Naive B cell (primary cell): ENCODE results near the gene TOR1B. TPM values are rescaled to one million over a fixed set of nuclear protein-coding genes. Genes with fewer than 3 reads are reported as not detected.

ENCODE experiments used
- ATAC-seq, 2 donors: fragments of 150-1000 bp; cut with Tn5 transposase; 2 replicates each; pipeline ENCODE4 v1.10.0; 2021; ENCODE audit warnings: low read depth in 2 of 2, mild to moderate bottlenecking in 2 of 2, moderate library complexity in 2 of 2
- DNase-seq: peaks from one replicate; pipeline ENCODE4 v3.0.0; 2022
- H3K27ac Mint-ChIP-seq, 6 donors: one replicate each; pipeline ENCODE4 v1.8.0; 2020 to 2022; ENCODE audit warnings: mild to moderate bottlenecking in 6 of 6, mixed read lengths in 6 of 6, moderate library complexity in 5 of 6, inconsistent platforms in 2 of 6
- H3K27me3 Mint-ChIP-seq, 3 donors: one replicate each; pipeline ENCODE4 v1.8.0; 2021 to 2022; ENCODE audit warnings: mixed read lengths in 3 of 3, mild to moderate bottlenecking in 1 of 3
- H3K36me3 Mint-ChIP-seq, 2 donors: one replicate each; pipeline ENCODE4 v1.8.0; 2020 to 2022; ENCODE audit warnings: mixed read lengths in 2 of 2, inconsistent platforms in 1 of 2, mild to moderate bottlenecking in 1 of 2
- H3K4me1 Mint-ChIP-seq, 3 donors: one replicate each; pipeline ENCODE4 v1.8.0; 2020 to 2022; ENCODE audit warnings: mixed read lengths in 3 of 3, inconsistent platforms in 1 of 3, mild to moderate bottlenecking in 1 of 3, moderate library complexity in 1 of 3
- H3K4me3 Mint-ChIP-seq, 8 donors: one replicate each; pipeline ENCODE4 v1.8.0; 2020 to 2022; ENCODE audit warnings: mild to moderate bottlenecking in 8 of 8, mixed read lengths in 8 of 8, moderate library complexity in 8 of 8, inconsistent platforms in 2 of 8
- H3K9me3 Mint-ChIP-seq, 7 donors: one replicate each; pipeline ENCODE4 v1.8.0; 2020 to 2022; ENCODE audit warnings: mixed read lengths in 7 of 7, mild to moderate bottlenecking in 5 of 7, inconsistent platforms in 2 of 7, moderate library complexity in 1 of 7
- polyA plus RNA-seq, 6 donors: library from polyadenylated mRNA; unstranded; fragments of 300-500 nt; fragmentation: Illumina TruSeq; gene quantifications; one replicate each; pipeline ENCODE4 v1.2.3, GENCODE V29; 2021; ENCODE audit warnings: low read depth in 6 of 6

TOR1B gene
- polyA plus RNA-seq, 6 donors from 2014 or later, result 8.2 to 26.0 (median 12.3) TPM

GRCh38 chr9:129841071-129841470, 38.1 kb downstream of the TOR1B start:
- DNase-seq, result no peak
- Mint-ChIP-seq H3K4me3 (peak overlapping the region in 1 of 8 donors; percentile 43), H3K4me1 (peaks cover 25 to 46% (median 35%) of the 10 kb centered on the region in 3 donors), H3K27ac (peak overlapping the region in 1 of 6 donors; percentile 54), H3K9me3 (no peaks in the 10 kb centered on the region), H3K27me3 (no peaks in the 10 kb centered on the region), H3K36me3 (no peaks in the 10 kb centered on the region)
- no peak for ATAC-seq

- Mint-ChIP-seq H3K27me3 (no peaks in the 10 kb centered on the region), H3K27ac (peak overlapping the region in 5 of 6 donors; percentile 2 to 73 (median 56)), H3K36me3 (no peaks in the 10 kb centered on the region), H3K9me3 (no peaks in the 10 kb centered on the region), H3K4me3 (no peak overlapping the region), H3K4me1 (peaks cover 3 to 13% (median 7%) of the 10 kb centered on the region in 3 donors)
- DNase-seq, result no peak
- no peak for ATAC-seq
Observed at GRCh38 chr9:129845373-129845772, 42.4 kb downstream of the TOR1B start.

DNA sequence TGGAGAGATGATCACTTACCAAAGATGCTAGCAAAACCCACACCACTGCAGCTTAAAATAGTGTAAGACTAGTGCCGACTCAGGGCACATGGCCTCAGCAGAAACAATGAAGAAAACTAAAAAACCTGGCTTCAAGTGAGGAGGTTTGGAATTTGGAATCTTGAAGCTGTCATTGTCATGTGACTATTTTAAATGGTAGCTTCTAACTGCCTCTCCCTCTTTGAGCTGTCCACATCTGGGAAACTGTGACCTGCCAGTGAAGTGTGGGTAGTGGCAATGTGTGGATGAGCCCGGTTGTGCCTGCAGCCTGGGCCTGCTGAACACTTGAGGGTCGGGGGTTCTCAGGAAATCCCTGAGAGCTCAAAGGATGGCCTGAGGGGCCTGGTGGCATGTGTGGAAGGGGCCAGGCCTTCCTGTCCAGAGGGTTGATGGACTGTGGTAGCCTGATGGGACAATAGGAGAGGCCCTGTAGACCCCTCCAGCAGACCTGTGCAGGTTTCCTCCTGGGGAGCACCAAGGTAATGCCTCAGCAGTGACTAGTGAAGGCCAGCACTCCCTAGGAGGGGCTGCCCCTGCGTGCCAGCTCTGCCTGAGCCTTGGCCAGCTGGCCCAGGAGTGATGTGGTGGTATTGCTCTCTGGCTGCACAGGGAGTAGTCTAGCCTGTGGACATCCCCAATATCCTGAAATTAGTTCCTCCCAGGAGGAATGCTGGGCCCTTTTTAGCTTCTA, 45.9 kb downstream of the TOR1B start:
- no peaks in the 10 kb centered on the region for H3K27me3 Mint-ChIP-seq
- no peak overlapping the region for H3K27ac Mint-ChIP-seq
- H3K4me3 Mint-ChIP-seq, result no peak overlapping the region
- DNase-seq (no peak), ATAC-seq (no peak)
- H3K36me3 Mint-ChIP-seq, result peaks cover 20% of the 10 kb centered on the region in 2 donors
- no peaks in the 10 kb centered on the region for H3K9me3 Mint-ChIP-seq
- H3K4me1 Mint-ChIP-seq, result peaks cover 7 to 14% (median 9%) of the 10 kb centered on the region in 3 donors

- H3K9me3 Mint-ChIP-seq, result no peaks in the 10 kb centered on the region
- H3K4me3 Mint-ChIP-seq, result no peak overlapping the region
- H3K36me3 Mint-ChIP-seq, result peaks cover 28 to 29% of the 10 kb centered on the region in 2 donors
- H3K27me3 Mint-ChIP-seq, result no peaks in the 10 kb centered on the region
- no peak overlapping the region for H3K27ac Mint-ChIP-seq
- ATAC-seq, result no peak
- peaks cover 7 to 14% (median 8%) of the 10 kb centered on the region in 3 donors for H3K4me1 Mint-ChIP-seq
- DNase-seq, result no peak
Observed at GRCh38 chr9:129849901-129850300, 46.9 kb downstream of the TOR1B start.

GRCh38 chr9:129850821-129851550, 48.0 kb downstream of the TOR1B start:
- ATAC-seq, result no peak
- Mint-ChIP-seq H3K36me3 (peaks cover 28 to 29% of the 10 kb centered on the region in 2 donors), H3K27ac (no peak overlapping the region), H3K4me1 (peaks cover 0 to 7% (median 4%) of the 10 kb centered on the region in 3 donors), H3K9me3 (no peaks in the 10 kb centered on the region), H3K4me3 (no peak overlapping the region), H3K27me3 (no peaks in the 10 kb centered on the region)
- no peak for DNase-seq

GRCh38 chr9:129851821-129852220, 48.8 kb downstream of the TOR1B start:
- Mint-ChIP-seq H3K27ac (peak overlapping the region in 1 of 6 donors; percentile 54), H3K36me3 (peaks cover 28 to 29% of the 10 kb centered on the region in 2 donors), H3K9me3 (no peaks in the 10 kb centered on the region), H3K4me3 (no peak overlapping the region), H3K4me1 (peaks cover 0 to 7% (median 4%) of the 10 kb centered on the region in 3 donors), H3K27me3 (no peaks in the 10 kb centered on the region)
- no peak for ATAC-seq
- no peak for DNase-seq

GRCh38 chr9:129852579-129852978, 49.6 kb downstream of the TOR1B start:
- Mint-ChIP-seq H3K9me3 (no peaks in the 10 kb centered on the region), H3K27me3 (no peaks in the 10 kb centered on the region), H3K4me3 (no peak overlapping the region), H3K36me3 (peaks cover 28 to 29% of the 10 kb centered on the region in 2 donors), H3K27ac (peak overlapping the region in 1 of 6 donors; percentile 65), H3K4me1 (peaks cover 0 to 7% (median 4%) of the 10 kb centered on the region in 3 donors)
- DNase-seq (no peak), ATAC-seq (no peak)

GRCh38 chr9:129853614-129854013, 50.6 kb downstream of the TOR1B start:
- DNase-seq (no peak), ATAC-seq (no peak)
- Mint-ChIP-seq H3K9me3 (no peaks in the 10 kb centered on the region), H3K4me3 (no peak overlapping the region), H3K27me3 (no peaks in the 10 kb centered on the region), H3K36me3 (peaks cover 28 to 29% of the 10 kb centered on the region in 2 donors), H3K27ac (peak overlapping the region in 2 of 6 donors; percentile 58 to 80), H3K4me1 (peaks cover 0 to 7% (median 4%) of the 10 kb centered on the region in 3 donors)

- H3K4me1 Mint-ChIP-seq, result peaks cover 0 to 7% (median 4%) of the 10 kb centered on the region in 3 donors
- no peak overlapping the region for H3K4me3 Mint-ChIP-seq
- ATAC-seq, result no peak
- no peaks in the 10 kb centered on the region for H3K27me3 Mint-ChIP-seq
- peak overlapping the region in 1 of 6 donors; percentile 48 for H3K27ac Mint-ChIP-seq
- no peaks in the 10 kb centered on the region for H3K9me3 Mint-ChIP-seq
- H3K36me3 Mint-ChIP-seq, result peaks cover 28 to 29% of the 10 kb centered on the region in 2 donors
- no peak for DNase-seq
Observed at GRCh38 chr9:129854588-129855110, 51.7 kb downstream of the TOR1B start.

GRCh38 chr9:129857207-129857606, 54.2 kb downstream of the TOR1B start:
- H3K27ac Mint-ChIP-seq, result peak overlapping the region in 2 of 6 donors; percentile 22 to 36
- H3K27me3 Mint-ChIP-seq, result no peaks in the 10 kb centered on the region
- no peaks in the 10 kb centered on the region for H3K9me3 Mint-ChIP-seq
- ATAC-seq, result no peak
- H3K36me3 Mint-ChIP-seq, result peaks cover 20 to 24% of the 10 kb centered on the region in 2 donors
- no peak for DNase-seq
- H3K4me1 Mint-ChIP-seq, result peaks cover 0 to under 1% (median 0%) of the 10 kb centered on the region in 3 donors
- H3K4me3 Mint-ChIP-seq, result no peak overlapping the region

GRCh38 chr9:129858167-129858962, 55.4 kb downstream of the TOR1B start:
- Mint-ChIP-seq H3K27ac (no peak overlapping the region), H3K4me3 (no peak overlapping the region), H3K36me3 (peaks cover 15 to 19% of the 10 kb centered on the region in 2 donors), H3K9me3 (no peaks in the 10 kb centered on the region), H3K4me1 (peaks cover 0 to 5% (median 5%) of the 10 kb centered on the region in 3 donors), H3K27me3 (no peaks in the 10 kb centered on the region)
- DNase-seq (no peak), ATAC-seq (no peak)
